GM12892 (cell line): ENCODE data around the gene PHLDA3.
A peak's percentile ranks its signal among the peaks of the same experiment; 100 is the strongest.
"Not testable (repeated sequence)": the region's sequence is repeated elsewhere in the genome, so short reads cannot be mapped to it uniquely, and the experiment has no call there.

Experiments used
- DNase-seq: peaks from one replicate; pipeline ENCODE4 v3.0.0; 2011; ENCODE audit not compliant: insufficient read length
- FAIRE-seq: peaks from 2 replicates; lab custom pipeline; 2011; peaks lifted over from hg19 to GRCh38; lab: Jason Lieb, UNC
- POLR2A ChIP-seq: IDR thresholded peaks from 2 replicates; pipeline ENCODE4 v1.6.1; 2011; ENCODE audit warnings: low read depth, low read length, control low read depth
- POLR2AphosphoS5 ChIP-seq: IDR thresholded peaks from 2 replicates; pipeline ENCODE4 v1.6.1; 2011; ENCODE audit warnings: low read depth, low read length, control low read depth
- TAF1 ChIP-seq: IDR thresholded peaks from 2 replicates; pipeline ENCODE4 v1.6.1; 2011; ENCODE audit warnings: low read depth, mild to moderate bottlenecking, control low read depth, low read length, borderline replicate concordance

The PHLDA3 gene

GRCh38 chr1:201479201-201479730, 10.3 kb upstream of the PHLDA3 start:
- DNase-seq (no peak), FAIRE-seq (no peak)
- TF ChIP-seq POLR2AphosphoS5 (no peak), POLR2A (no peak), TAF1 (no peak)

GRCh38 chr1:201478666-201479065, 9.7 kb upstream of the PHLDA3 start:
- not testable (repeated sequence) for DNase-seq, FAIRE-seq

DNA sequence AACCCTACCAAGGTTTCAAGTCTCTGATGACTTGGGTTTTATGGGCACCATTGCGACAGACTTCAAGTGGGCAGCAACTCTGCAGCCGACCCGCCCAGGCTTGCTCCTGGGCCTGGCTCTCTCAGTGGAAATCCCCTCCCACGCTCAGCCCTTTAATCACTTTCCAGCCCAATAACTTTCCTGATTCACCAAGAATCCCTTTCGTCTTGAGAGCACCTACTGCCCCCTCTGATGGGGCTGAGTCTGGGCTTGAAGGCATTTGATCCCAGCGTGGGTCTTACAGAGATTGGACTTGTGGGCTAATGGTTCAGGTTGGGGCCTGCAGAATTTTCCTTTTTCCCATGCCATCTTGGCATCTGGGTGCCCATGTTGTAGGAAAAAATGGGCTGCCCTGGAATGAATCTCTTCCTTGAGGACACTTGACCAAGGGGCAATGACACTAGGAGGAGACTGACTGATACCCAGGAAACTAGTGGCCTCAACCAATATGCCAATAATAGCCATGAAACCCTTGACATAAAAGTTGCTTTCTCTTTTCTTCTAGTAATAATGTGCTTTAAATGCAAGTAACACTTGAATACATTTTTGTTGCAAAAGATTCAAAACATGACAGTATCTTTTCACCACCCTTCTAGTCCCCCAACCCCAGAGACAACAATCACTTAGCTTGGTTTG, 7.8 kb upstream of the PHLDA3 start:
- FAIRE-seq = peak; percentile 24
- DNase-seq = no peak
- TF ChIP-seq TAF1 = no peak
- no peak for TF ChIP-seq POLR2AphosphoS5
- TF ChIP-seq POLR2A = no peak

GRCh38 chr1:201475915-201476669, 7.1 kb upstream of the PHLDA3 start:
- FAIRE-seq = no peak
- no peak for DNase-seq
- TF ChIP-seq POLR2AphosphoS5 (no peak), TAF1 (no peak), POLR2A (no peak)

DNA sequence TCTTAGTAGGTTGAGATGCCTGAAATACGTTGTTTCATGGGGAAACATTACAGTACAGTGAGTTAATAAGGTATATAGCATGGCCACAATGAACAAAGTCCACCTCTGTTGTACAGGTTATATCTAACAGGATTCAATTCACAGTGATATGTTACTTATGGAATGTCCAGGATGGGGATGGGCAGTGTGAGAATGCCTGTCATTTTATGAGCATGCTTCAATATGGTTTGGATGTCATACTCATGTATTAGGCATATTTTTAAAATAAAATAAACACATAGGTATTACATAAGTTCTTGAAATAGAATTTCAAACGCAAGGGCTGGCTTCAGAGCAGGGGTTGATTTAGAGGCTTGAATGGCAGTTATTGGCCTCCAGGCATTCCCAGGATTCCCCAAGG, 6.1 kb upstream of the PHLDA3 start:
- TF ChIP-seq POLR2A (no peak), TAF1 (no peak), POLR2AphosphoS5 (no peak)
- FAIRE-seq (no peak), DNase-seq (no peak)

- FAIRE-seq = no peak
- DNase-seq = no peak
- TF ChIP-seq POLR2AphosphoS5 (no peak), POLR2A (no peak), TAF1 (no peak)
Measured at GRCh38 chr1:201473296-201473695, 4.3 kb upstream of the PHLDA3 start.

GRCh38 chr1:201472321-201472720, 3.3 kb upstream of the PHLDA3 start:
- not testable (repeated sequence) for DNase-seq, FAIRE-seq

DNA sequence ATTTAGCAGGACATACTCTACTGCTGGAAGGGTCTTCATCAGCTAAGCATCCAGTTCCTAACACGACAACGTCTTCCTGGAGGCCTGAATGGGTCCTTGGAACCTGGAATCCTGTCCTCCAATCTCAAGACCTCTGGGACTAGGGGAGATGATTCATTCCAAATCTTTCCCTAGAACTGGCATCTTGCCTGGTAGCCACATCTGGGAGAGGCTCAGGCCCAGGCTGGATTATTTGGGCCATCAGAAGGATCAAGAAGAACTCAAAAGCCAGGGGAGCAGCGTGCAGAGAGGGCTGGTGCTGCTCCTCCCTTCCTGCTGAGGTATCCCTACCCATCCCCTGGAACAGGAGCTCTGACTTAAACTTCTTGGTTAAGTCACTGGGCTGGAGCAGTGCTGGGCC, 2.8 kb upstream of the PHLDA3 start:
- TF ChIP-seq POLR2A = no peak
- TF ChIP-seq POLR2AphosphoS5 = no peak
- no peak for TF ChIP-seq TAF1
- DNase-seq = no peak
- no peak for FAIRE-seq

DNA sequence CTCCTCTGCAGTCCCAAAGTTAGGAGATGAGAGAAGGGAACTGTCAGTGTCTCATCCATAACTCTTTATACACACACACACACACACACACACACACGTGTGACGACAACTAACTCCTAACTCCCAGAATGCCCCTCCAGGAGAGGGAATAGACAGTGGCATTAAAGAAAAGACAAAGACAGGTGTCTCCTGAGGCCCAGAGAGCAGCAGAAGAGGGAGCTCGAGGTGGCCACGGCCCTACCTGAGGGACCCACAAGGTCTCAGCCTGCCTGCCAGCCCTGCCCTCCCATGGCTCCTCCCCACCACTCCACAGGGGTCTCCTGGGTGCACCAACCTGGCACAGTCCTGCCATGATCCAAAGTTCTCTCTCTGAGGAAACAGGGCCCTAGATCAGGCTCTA, 1.6 kb upstream of the PHLDA3 start:
- TF ChIP-seq TAF1 = no peak
- no peak for TF ChIP-seq POLR2AphosphoS5
- no peak for TF ChIP-seq POLR2A
- no peak for FAIRE-seq
- no peak for DNase-seq

DNA sequence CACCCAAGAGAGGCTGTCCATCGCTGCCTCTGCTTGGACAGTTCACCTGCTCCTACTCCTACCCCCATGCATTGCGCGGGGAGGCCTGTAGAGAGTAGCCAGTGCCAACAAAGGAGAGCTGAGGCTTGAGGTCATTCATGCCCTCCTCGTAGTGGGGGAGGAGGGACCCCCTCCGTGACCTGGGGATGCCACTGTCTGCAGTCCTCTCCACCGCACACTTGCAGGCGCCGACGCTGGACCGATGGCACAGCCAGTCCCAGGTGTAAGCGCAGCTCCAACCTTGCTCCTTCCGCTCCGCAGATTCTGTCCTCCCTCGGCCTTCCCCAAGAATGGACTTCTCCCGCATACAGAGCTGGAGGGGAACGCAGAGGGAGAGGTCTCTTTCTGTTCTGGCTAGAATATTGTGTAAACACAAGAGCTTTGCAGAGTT, 672 bp upstream of the PHLDA3 start:
- DNase-seq (no peak), FAIRE-seq (no peak)
- TF ChIP-seq POLR2A = no peak
- TF ChIP-seq TAF1 = no peak
- no peak for TF ChIP-seq POLR2AphosphoS5

DNA sequence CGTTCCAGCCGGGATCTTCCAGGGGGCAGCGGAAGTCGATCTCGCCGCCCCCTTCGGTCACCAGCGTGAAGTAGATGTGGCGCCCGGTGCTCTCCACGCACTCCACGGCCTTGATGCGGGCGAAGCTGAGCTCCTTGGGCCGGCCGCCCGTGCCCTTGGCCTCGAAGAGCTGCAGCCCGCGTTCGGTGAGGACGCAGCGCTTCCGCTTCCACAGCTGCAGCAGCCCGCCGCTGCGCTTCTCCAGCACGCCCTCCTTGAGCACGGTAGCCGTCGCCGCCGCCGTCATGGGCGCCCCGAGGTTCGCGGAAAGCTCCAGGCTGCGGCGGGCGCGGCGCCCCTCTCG, 516 bp downstream of the PHLDA3 start:
- FAIRE-seq = peak; percentile 63
- no peak for TF ChIP-seq POLR2AphosphoS5
- DNase-seq = peak; percentile 48

- DNase-seq (no peak), FAIRE-seq (no peak)
- no peak for TF ChIP-seq TAF1
Measured at GRCh38 chr1:201466492-201466891, 2.5 kb downstream of the PHLDA3 start.

DNA sequence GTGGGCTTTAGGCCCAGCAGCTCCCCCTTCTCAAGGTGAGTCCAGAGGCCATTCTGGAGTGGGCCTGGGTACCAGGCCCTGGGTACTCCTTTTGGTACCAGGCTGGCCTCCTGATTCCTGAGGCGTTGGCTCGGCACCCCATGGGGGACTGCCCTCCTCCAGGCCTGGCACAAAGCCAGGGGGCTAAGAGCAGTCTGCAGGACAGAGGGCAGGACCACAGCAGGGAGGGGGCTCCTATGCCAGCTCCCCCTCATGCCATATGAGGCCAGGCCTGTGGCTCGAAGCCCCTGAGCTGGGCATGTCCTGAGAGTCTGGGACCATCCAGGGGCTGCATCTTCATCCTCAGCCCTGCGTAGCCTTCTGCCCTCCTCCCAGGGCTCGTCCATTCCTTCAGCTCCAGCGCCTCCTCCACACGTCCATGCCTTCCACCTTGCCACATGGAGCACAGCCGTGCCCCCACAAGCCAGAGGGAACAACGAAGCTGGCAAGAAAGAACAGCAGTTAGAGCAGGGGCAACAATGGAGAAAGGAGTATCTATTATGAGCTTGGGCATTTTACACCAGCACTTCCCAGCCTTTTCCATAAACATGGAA, 3.2 kb downstream of the PHLDA3 start:
- TF ChIP-seq POLR2AphosphoS5 (no peak), TAF1 (no peak), POLR2A (no peak)
- FAIRE-seq = no peak

More for the DNA sequence above, 3.2 kb downstream of the PHLDA3 start:
- DNase-seq = no peak
